H1 (cell line): Measurements from ENCODE around the gene KCNMB2. TPM values are rescaled to one million over a fixed set of nuclear protein-coding genes. Genes with fewer than 3 reads are reported as not detected.

Source experiments
- CTCF ChIA-PET: fragments of 300-600 bp; sonication (Branson Sonifier 250); formaldehyde crosslinking; loops from one replicate; lab custom pipeline; 2021; ENCODE audit not compliant: partially characterized antibody; lab: Charles Lee
- POLR2A ChIA-PET: fragments of 300-600 bp; sonication (Branson Sonifier 250); formaldehyde crosslinking; loops from one replicate; lab custom pipeline; 2021; ENCODE audit warnings: inconsistent platforms; ENCODE audit not compliant: partially characterized antibody; lab: Charles Lee
- DNase-seq, 2 experiments: peaks; one replicate each; pipeline versions ENCODE4 v3.0.0 to v3.0.0-alpha.2; 2010 to 2022; ENCODE audit warnings: low spot score in 2 of 2, low read depth in 1 of 2, mixed read lengths in 1 of 2
- FAIRE-seq: peaks from 2 replicates; lab custom pipeline; 2011; peaks lifted over from hg19 to GRCh38; lab: Jason Lieb, UNC
- H2AFZ ChIP-seq: 2 replicates; pipeline ENCODE4 v1.8.1; 2012; ENCODE audit warnings: low read length, inconsistent platforms
- H2AK5ac ChIP-seq: 2 replicates; pipeline ENCODE4 v1.6.1; 2013; ENCODE audit warnings: low read depth, low read length
- H2BK120ac ChIP-seq: replicated peaks from 2 replicates; pipeline ENCODE3; 2013; ENCODE audit warnings: low read depth, low read length, inconsistent platforms
- H2BK12ac ChIP-seq: 2 replicates; pipeline ENCODE4 v1.6.1; 2013; ENCODE audit warnings: low read depth, low read length
- H2BK15ac ChIP-seq: 2 replicates; pipeline ENCODE4 v1.6.1; 2013; ENCODE audit warnings: low read length
- H2BK20ac ChIP-seq: 2 replicates; pipeline ENCODE4 v1.6.1; 2013; ENCODE audit warnings: low read length
- H2BK5ac ChIP-seq: 2 replicates; pipeline ENCODE4 v1.6.1; 2013; ENCODE audit warnings: low read depth, low read length
- H3K14ac ChIP-seq: 2 replicates; pipeline ENCODE4 v1.6.1; 2013; ENCODE audit warnings: inconsistent platforms; ENCODE audit not compliant: insufficient read length
- H3K18ac ChIP-seq: 2 replicates; pipeline ENCODE4 v1.6.1; 2013; ENCODE audit warnings: low read length; ENCODE audit errors: extremely low read depth
- H3K23ac ChIP-seq: 2 replicates; pipeline ENCODE4 v1.6.1; 2013; ENCODE audit warnings: inconsistent platforms; ENCODE audit not compliant: insufficient read length
- H3K23me2 ChIP-seq: 2 replicates; pipeline ENCODE4 v1.6.1; 2013; ENCODE audit warnings: low read depth, low read length
- H3K27ac ChIP-seq: 2 replicates; pipeline ENCODE4 v1.6.1; 2011; ENCODE audit warnings: low read depth, low read length, inconsistent platforms
- H3K27me3 ChIP-seq, 4 experiments: replicated peaks in 1 of 4; 1 replicate in 1 of 4; 2 replicates in 3 of 4; pipeline versions ENCODE4 v1.6.1 to v1.8.1; 2011 to 2013; ENCODE audit warnings: low read length in 3 of 4, mild to moderate bottlenecking in 3 of 4, inconsistent platforms in 2 of 4, mixed read lengths in 2 of 4, moderate library complexity in 1 of 4; ENCODE audit not compliant: control insufficient read depth in 3 of 4, insufficient read depth in 3 of 4; ENCODE audit errors: extremely low read depth in 1 of 4
- H3K36me3 ChIP-seq, 4 experiments: 2 replicates each; pipeline versions ENCODE4 v1.6.1 to v1.8.1; 2011 to 2013; ENCODE audit warnings: mild to moderate bottlenecking in 4 of 4, low read length in 3 of 4, moderate library complexity in 2 of 4, control low read depth in 1 of 4, inconsistent platforms in 1 of 4; ENCODE audit not compliant: insufficient read depth in 4 of 4, control insufficient read depth in 2 of 4
- H3K4ac ChIP-seq: replicated peaks from 2 replicates; pipeline ENCODE3; 2013; ENCODE audit warnings: low read length, low read depth, mixed read lengths, inconsistent platforms; ENCODE audit not compliant: insufficient read length
- H3K4me1 ChIP-seq, 4 experiments: replicated peaks in 1 of 4; 1 replicate in 1 of 4; 2 replicates in 3 of 4; pipeline versions ENCODE4 v1.6.1 to v1.8.1; 2011 to 2013; ENCODE audit warnings: low read length in 3 of 4, inconsistent platforms in 2 of 4, mixed read lengths in 1 of 4; ENCODE audit not compliant: insufficient read depth in 4 of 4, control insufficient read depth in 3 of 4
- H3K4me2 ChIP-seq, 2 experiments: 2 replicates each; pipeline versions ENCODE4 v1.6.1 to v1.8.1; 2011 to 2013; ENCODE audit warnings: low read depth in 2 of 2, low read length in 2 of 2, control low read depth in 1 of 2, inconsistent platforms in 1 of 2, mild to moderate bottlenecking in 1 of 2; ENCODE audit not compliant: insufficient read depth in 1 of 2
- H3K4me3 ChIP-seq, 4 experiments: fragments of 200-600, 300-600 bp in 1 of 4; sonication (generic), shearing (Covaris generic), sonication (Bioruptor Twin) in 1 of 4; 2 replicates each; pipeline versions ENCODE4 v1.5.1 to v1.8.1; 2011 to 2016; ENCODE audit warnings: low read length in 4 of 4, low read depth in 3 of 4, control low read depth in 2 of 4, inconsistent platforms in 2 of 4, mild to moderate bottlenecking in 2 of 4, mixed read lengths in 1 of 4, moderate library complexity in 1 of 4; ENCODE audit not compliant: insufficient read depth in 2 of 4; ENCODE audit errors: extremely low read depth in 1 of 4
- H3K56ac ChIP-seq: replicated peaks from 2 replicates; pipeline ENCODE3; 2013; ENCODE audit warnings: low read depth, mild to moderate bottlenecking, mixed read lengths, low read length, inconsistent platforms; ENCODE audit not compliant: insufficient read length
- H3K79me1 ChIP-seq: 2 replicates; pipeline ENCODE4 v1.6.1; 2013; ENCODE audit warnings: low read depth, low read length, control low read depth
- H3K79me2 ChIP-seq, 2 experiments: 2 replicates each; pipeline versions ENCODE4 v1.6.1 to v1.8.1; 2012 to 2013; ENCODE audit warnings: low read length in 2 of 2, mild to moderate bottlenecking in 2 of 2, inconsistent platforms in 1 of 2; ENCODE audit not compliant: insufficient read depth in 2 of 2, control insufficient read depth in 1 of 2
- H3K9ac ChIP-seq, 4 experiments: replicated peaks in 1 of 4; 1 replicate in 1 of 4; 2 replicates in 3 of 4; pipeline versions ENCODE4 v1.6.1 to v1.8.1; 2011 to 2013; ENCODE audit warnings: low read depth in 3 of 4, low read length in 3 of 4, control low read depth in 2 of 4, mild to moderate bottlenecking in 2 of 4, moderate library complexity in 2 of 4, inconsistent platforms in 1 of 4; ENCODE audit errors: extremely low read depth in 1 of 4
- H3K9me3 ChIP-seq, 2 experiments: 2 replicates each; pipeline versions ENCODE4 v1.6.1 to v1.8.1; 2012 to 2013; ENCODE audit warnings: mild to moderate bottlenecking in 2 of 2, moderate library complexity in 2 of 2, control low read depth in 1 of 2, inconsistent platforms in 1 of 2, low read depth in 1 of 2, low read length in 1 of 2, mixed read lengths in 1 of 2; ENCODE audit not compliant: insufficient read depth in 2 of 2
- H4K20me1 ChIP-seq, 2 experiments: replicated peaks in 1 of 2; 2 replicates each; pipeline versions ENCODE3 to v1.8.1; 2011 to 2013; ENCODE audit warnings: inconsistent platforms in 2 of 2, low read length in 2 of 2, mild to moderate bottlenecking in 1 of 2; ENCODE audit not compliant: insufficient read depth in 2 of 2, control insufficient read depth in 1 of 2
- H4K5ac ChIP-seq: 2 replicates; pipeline ENCODE4 v1.6.1; 2013; ENCODE audit warnings: low read length, low read depth, mixed read lengths, inconsistent platforms; ENCODE audit not compliant: insufficient read length
- H4K8ac ChIP-seq: 2 replicates; pipeline ENCODE4 v1.8.0; 2013; ENCODE audit warnings: mild to moderate bottlenecking, moderate library complexity, low read length, inconsistent platforms; ENCODE audit not compliant: insufficient read depth; ENCODE audit errors: extremely low read depth
- H4K91ac ChIP-seq: replicated peaks from 2 replicates; pipeline ENCODE3; 2013; ENCODE audit warnings: low read length, mixed read lengths, inconsistent platforms; ENCODE audit not compliant: insufficient read length
- ASH2L ChIP-seq: fragments of 200-600, 300-600 bp; sonication (generic); IDR thresholded peaks from one replicate; pipeline ENCODE4 v1.7.1; 2017; ENCODE audit warnings: low read length
- BCL11A ChIP-seq, 2 experiments: IDR thresholded peaks; one replicate each; pipeline ENCODE4 v1.6.1; 2011; ENCODE audit warnings: low read depth in 2 of 2, low read length in 2 of 2, mild to moderate bottlenecking in 2 of 2
- CBX8 ChIP-seq: fragments of 300-800, 300-1000 bp; sonication (generic); IDR thresholded peaks from 2 replicates; pipeline ENCODE4 v1.7.1; 2016; ENCODE audit warnings: low read depth, low read length, borderline replicate concordance
- CHD1 ChIP-seq: IDR thresholded peaks from 2 replicates; pipeline ENCODE4 v1.6.1; 2012; ENCODE audit warnings: low read depth, low read length, improper control_type of control experiment
- CTBP2 ChIP-seq: IDR thresholded peaks from 2 replicates; pipeline ENCODE4 v1.7.0; 2011; ENCODE audit warnings: borderline replicate concordance, mild to moderate bottlenecking, moderate library complexity, mixed read lengths, low read length; ENCODE audit not compliant: insufficient read depth, insufficient read length
- KDM5A ChIP-seq: fragments of 200-600 bp; IDR thresholded peaks from 2 replicates; pipeline ENCODE4 v1.7.1; 2012; ENCODE audit warnings: mild to moderate bottlenecking, low read length, inconsistent platforms, mixed read lengths
- PHF8 ChIP-seq: fragments of 200-600 bp; sonication (generic); conservative IDR thresholded peaks from 2 replicates; pipeline ENCODE4 v1.7.1; 2012; ENCODE audit warnings: low read depth, mild to moderate bottlenecking, inconsistent platforms, low read length, moderate library complexity
- RNF2 ChIP-seq: fragments of 200-900, 300-1000 bp; sonication (generic); IDR thresholded peaks from 2 replicates; pipeline ENCODE4 v1.7.1; 2016; ENCODE audit warnings: borderline replicate concordance, low read depth, mild to moderate bottlenecking, antibody characterized with exemption, low read length; ENCODE audit not compliant: poor library complexity, severe bottlenecking; ENCODE audit errors: missing control alignments
- RXRA ChIP-seq: IDR thresholded peaks from 2 replicates; pipeline ENCODE4 v1.6.1; 2011; ENCODE audit warnings: low read depth, mild to moderate bottlenecking, low read length, moderate library complexity; ENCODE audit not compliant: insufficient read depth
- SIRT6 ChIP-seq: IDR thresholded peaks from one replicate; pipeline ENCODE4 v1.7.1; 2012; ENCODE audit warnings: low read length, inconsistent platforms
- SP1 ChIP-seq: IDR thresholded peaks from 2 replicates; pipeline ENCODE4 v1.6.1; 2011; ENCODE audit warnings: low read depth, low read length
- SP2 ChIP-seq: IDR thresholded peaks from 2 replicates; pipeline ENCODE4 v1.6.1; 2012; ENCODE audit warnings: mild to moderate bottlenecking, low read length, inconsistent platforms
- TBP ChIP-seq: IDR thresholded peaks from 2 replicates; pipeline ENCODE4 v1.6.1; 2011; ENCODE audit warnings: low read depth, low read length, improper control_type of control experiment
- whole genome bisulfite sequencing, 2 experiments: shearing (Covaris generic) in 1 of 2; methylation state at CpG; one replicate each; pipeline versions ENCODE4 v1.1.6 to v1.1.7; 2013 to 2015; ENCODE audit warnings: low lambda C conversion rate in 2 of 2, mixed read lengths in 2 of 2, inconsistent platforms in 1 of 2, low coverage in 1 of 2, missing lambda C conversion rate in 1 of 2; ENCODE audit not compliant: insufficient replicate concordance in 2 of 2, insufficient coverage in 1 of 2, insufficient read length in 1 of 2; ENCODE audit errors: extremely low coverage in 1 of 2, missing lambda C conversion rate in 1 of 2; 5-methylcytosine and 5-hydroxymethylcytosine counted together
- polyA plus RNA-seq, 7 experiments: library from polyadenylated mRNA; depleted of rRNA in 3 of 7; stranded (reverse) in 5 of 7; unstranded in 2 of 7; fragments of >200 nt in 5 of 7; fragments of 200-250 nt in 2 of 7; gene quantifications; 1 replicate in 5 of 7; 2 replicates in 1 of 7; 4 replicates in 1 of 7; pipeline versions ENCODE4 v1.2.1 to v1.2.3, GENCODE V29; 2011 to 2013; ENCODE audit warnings: missing spikeins in 2 of 7, mixed read lengths in 2 of 7
- total RNA-seq: library from RNA; stranded (reverse); fragmentation: NEBNext Ultra II Directional; extraction: Animal tissue kit (Norgen Biotek cat#: 25700); gene quantifications from 2 replicates; pipeline ENCODE4 v1.2.1, GENCODE V29; 2021

KCNMB2 gene
- total and polyA plus RNA-seq, 2 of the 8 experiments (the other 6 are each of a cell fraction or from before 2014, with no cell fraction given): not detected

DNA sequence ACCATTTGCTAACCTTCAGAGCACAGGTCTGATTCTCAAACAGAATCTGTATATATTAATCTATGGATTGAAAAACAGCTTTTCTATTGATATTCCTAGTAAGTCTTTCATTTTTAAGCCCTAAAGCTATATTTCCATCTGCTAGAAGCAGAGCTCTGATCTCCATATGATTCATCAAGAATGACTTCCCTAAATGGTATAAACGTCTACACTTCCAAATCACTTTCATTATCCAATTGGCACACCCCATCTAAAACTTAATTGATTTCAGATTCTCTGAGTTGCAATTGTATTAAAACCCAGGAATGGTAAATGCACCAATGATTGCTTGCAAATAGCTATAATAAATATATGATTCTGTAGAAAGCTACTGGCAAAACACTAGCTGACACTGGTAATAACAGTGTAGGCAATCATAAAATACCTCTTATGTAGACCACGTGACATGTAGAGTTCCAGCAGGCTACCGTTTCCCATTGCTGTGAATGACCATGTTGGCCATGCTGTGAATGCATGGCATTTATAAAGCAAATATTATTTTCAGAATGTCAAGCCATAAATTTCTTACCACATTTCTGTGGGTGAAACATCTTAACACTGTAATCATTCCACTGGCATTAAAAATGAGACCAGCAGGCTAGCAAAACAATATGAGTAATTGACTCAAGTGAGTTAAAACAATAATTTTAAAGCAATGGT, 309.3 kb downstream of the KCNMB2 start:
- Histone ChIP-seq H4K20me1 (no peaks in the 10 kb centered on the region), H2AK5ac (no peak overlapping the region), H3K27ac (no peak overlapping the region), H3K23ac (no peak overlapping the region), H3K14ac (no peak overlapping the region), H3K18ac (no peak overlapping the region), H4K91ac (no peak overlapping the region), H4K8ac (no peak overlapping the region), H3K9me3 (0 out of 4 replicates have a peak, but pooled peaks cover 0 to 2% of the 10 kb centered on the region in 2 experiments), H3K23me2 (no peaks in the 10 kb centered on the region), H4K5ac (no peak overlapping the region), H3K36me3 (no peaks in the 10 kb centered on the region), H3K4me1 (peaks cover 0 to 4% (median 0%) of the 10 kb centered on the region in 4 experiments; a peak in 1 of 7 replicates), H2BK20ac (no peak overlapping the region), H3K9ac (no peak overlapping the region), H3K79me2 (no peaks in the 10 kb centered on the region), H3K4me3 (no peak overlapping the region), H3K27me3 (no peaks in the 10 kb centered on the region), H3K79me1 (no peaks in the 10 kb centered on the region), H3K4ac (no peak overlapping the region), H2BK15ac (no peak overlapping the region), H2AFZ (no peak overlapping the region), H3K56ac (no peak overlapping the region), H2BK120ac (no peak overlapping the region), H2BK12ac (no peak overlapping the region), H3K4me2 (no peak overlapping the region), H2BK5ac (no peak overlapping the region)
- ChIA-PET CTCF (no interaction called here), POLR2A (no interaction called here)
- DNase-seq: no peak
- WGBS, 2 experiments: 86% methylated on average over 3 of the region's 3 CpGs; no CpG with 5 or more reads in 1 of the 2 experiments
- FAIRE-seq: no peak
- TF ChIP-seq CBX8 (no peak), CTBP2 (no peak), SP2 (no peak), PHF8 (no peak), RNF2 (no peak), SIRT6 (no peak), SP1 (no peak), BCL11A (IDR thresholded peaks at IDR 0.05; ENCODE audit: low read depth in 2 of 2, low read length in 2 of 2) (no peak), ASH2L (no peak), TBP (no peak), KDM5A (no peak), RXRA (no peak), CHD1 (no peak)
